Stimulated activated CD4-positive, alpha-beta T cell treated with anti-CD3 and anti-CD28 coated beads, Interleukin-1b, Interleukin-23, amount 100 ng/mL, for 24 hours (primary cell): ENCODE results near the gene CD151.
A peak's percentile ranks its signal among the peaks of the same experiment; 100 is the strongest.

Experiments
- DNase-seq, 4 experiments: peaks; one replicate each; pipeline ENCODE4 v3.0.0-alpha.2; 2020; ENCODE audit warnings: low read depth in 4 of 4, low spot score in 1 of 4

CD151 gene

GRCh38 chr11:827897-828192 lies 4.9 kb upstream of the CD151 start, which contains the start of gene CRACR2B:
TSS of gene CRACR2B (plus strand) at chr11:827919. CDS start at chr11:828608, 689 bp downstream.
- no peak for DNase-seq

DNA sequence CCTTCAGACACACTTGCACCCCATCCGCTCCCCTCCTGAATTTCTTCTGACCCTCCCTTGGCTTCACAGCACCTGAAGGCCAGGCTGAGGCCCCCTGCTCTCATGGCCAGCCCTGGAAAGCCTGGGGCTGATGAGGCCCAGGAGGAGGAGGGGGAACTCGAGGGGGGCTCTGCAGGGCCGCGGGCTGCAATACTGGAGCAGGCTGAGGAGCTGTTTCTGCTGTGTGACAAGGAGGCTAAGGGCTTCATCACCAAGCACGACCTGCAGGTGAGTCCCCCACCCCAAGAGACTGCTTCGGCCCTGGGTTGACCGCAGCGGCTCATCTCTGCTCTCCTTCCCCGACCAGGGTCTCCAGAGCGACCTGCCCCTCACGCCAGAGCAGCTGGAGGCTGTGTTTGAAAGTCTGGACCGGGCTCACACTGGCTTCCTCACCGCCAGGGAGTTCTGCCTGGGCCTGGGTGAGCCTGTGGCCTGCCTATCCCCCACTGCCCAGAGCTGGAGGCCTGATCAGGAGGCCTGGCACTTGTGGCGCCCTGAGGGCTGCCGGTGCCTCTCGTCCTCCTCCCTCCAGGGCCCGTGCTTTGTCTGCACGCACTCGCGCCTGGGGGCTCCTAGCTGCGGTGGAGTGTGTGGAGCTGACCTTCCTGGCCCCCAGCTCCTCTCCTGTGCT lies 4.1 kb upstream of the CD151 start:
- DNase-seq: no peak

- no peak for DNase-seq
Measured at GRCh38 chr11:829176-829846, 3.4 kb upstream of the CD151 start.

DNA sequence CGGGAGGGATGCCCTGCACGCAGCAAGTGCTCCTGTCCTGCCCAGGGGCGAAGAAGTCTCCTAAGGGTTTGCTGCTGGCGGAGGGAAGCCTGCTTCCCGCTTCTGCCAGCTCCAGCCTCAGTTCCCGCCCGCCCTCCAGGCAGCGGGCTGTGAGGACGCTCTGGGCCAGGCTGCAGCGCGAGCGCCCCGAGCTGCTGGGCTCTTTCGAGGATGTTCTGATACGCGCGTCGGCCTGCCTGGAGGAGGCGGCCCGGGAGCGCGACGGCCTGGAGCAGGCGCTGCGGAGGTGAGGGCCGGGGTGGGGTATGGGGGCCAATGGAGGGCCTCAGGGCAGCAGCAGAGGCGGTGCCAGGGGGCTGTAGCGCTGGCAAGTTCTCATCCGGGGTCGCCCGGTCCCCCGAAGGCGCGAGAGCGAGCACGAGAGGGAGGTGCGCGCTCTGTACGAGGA lies 2.9 kb upstream of the CD151 start:
- no peak for DNase-seq

DNA sequence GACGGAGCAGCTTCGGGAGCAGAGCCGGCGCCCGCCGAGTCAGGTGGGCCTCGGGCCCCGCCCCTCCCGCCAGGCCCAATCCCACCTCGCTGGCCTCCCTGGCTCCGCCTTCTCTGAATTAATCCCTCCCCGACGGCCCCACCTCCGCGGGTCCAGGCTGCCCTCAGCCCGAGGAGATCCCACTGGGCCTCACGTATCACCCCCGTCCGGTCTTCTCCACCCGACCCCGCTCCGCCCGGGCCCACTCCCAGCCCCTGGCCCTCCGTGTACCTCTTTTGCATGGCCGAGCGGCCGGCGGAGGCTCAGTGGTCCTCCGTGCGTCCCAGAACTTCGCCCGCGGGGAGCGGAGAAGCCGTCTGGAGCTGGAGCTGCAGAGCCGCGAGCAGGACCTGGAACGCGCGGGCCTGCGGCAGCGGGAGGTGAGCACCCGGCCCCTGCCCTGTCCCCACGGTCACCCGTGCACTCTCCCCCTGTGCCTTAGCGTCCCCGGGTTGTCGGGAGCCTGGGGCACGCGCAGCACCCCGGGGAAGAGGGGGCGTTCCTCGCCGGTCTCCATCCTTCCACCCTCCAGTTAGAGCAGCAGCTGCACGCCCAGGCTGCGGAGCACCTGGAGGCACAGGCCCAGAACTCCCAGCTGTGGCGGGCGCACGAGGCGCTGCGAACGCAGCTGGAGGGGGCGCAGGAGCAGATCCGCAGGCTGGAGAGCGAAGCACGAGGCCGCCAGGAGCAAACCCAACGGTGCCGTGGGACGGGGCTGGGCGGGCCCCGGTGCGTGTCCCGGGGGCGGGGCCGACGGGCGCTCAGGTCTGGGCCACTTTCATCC lies 2.2 kb upstream of the CD151 start:
- peak in 1 of 4 experiments; percentile 55 for DNase-seq

DNA sequence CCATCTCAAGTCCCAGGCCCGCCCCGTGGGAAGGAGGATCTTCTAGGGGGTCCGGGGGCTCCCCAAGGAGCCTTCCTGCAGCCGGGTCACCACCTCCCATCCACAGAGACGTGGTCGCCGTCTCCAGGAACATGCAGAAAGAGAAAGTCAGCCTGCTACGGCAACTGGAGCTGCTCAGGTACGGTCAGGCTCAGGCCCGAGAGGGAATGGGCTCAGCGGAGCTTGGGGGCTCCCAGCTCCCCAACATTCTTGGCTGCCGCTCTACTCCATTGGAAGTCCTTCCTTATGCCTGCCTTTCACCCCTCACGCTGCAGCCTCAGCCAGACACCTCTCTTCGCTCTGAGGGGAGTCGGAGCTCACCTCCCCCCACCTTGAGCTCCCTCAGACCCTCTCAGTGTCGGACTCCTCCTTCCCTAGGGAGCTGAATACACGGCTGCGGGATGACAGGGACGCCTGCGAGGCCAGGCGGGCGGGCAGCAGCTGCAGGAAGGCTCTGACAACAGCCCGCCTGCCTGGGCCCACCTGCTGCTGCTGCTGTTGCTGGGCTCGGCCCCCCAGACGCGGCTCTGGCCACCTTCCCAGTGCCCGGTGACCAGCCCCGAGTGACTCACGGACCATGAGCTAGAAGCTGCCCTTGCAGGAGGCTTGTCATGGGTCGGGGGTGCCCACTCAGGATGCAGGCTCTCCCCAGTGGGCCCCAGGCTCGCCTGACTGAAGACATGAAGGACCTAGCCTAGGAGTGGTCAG lies 1.5 kb upstream of the CD151 start:
- DNase-seq: no peak

GRCh38 chr11:831961-832528 lies 707 bp upstream of the CD151 start:
- no peak for DNase-seq

DNA sequence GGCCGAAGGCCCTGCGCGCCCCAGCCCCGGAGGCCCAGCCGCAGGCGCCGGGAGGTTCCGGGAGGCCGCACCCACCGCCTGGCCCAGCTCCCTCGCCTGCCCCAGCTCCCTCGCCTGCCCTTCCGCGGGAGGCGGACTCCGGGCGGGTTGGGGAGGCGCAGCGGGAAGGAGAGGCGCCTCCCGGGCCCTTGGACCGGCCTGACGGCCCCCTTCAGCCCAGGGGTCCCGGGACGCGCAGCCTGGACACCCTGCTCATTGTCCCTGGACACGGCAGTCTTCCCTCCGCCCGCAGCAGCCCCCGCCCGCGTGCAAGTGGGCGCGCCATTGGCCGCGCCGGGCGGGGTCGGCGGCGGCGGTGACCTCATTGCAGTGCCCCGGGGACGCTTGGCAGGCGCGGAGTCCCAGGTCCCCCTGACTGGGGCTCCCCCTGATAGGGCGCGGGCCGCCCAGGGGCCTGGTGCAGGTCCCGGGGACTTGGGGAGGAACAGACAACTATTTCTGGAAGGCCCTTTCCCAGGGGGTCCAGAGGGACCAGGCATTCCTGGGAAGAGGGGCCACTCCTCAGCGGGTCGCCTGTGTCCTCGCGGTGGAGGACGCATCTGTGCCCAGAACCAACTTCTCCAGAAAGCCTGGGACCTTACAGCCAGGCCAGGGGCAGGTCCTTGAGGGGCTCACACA lies 501 bp downstream of the CD151 start:
- DNase-seq: no peak

DNA sequence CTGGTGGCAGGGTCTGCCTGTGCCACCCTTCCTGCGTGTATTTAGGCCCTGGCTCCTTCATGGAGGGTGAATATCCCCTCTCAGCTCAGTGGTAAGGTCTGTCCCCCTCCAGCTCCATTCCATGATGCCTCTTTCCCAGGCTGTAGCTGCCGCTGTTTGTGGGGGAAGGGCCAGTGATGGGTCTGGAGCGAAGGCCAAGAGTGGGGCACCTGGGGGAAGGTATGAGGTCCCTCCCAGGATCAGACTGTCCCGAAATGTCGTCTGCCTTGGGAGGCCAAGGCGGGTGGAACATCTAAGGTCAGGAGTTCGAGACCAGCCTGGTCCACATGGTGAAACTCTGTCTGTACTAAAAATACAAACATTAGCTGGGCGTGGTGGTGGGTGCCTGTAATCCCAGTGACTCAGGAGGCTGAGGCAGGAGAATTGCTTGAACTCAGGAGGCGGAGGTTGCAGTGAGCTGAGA lies 1.1 kb downstream of the CD151 start:
- no peak for DNase-seq

DNA sequence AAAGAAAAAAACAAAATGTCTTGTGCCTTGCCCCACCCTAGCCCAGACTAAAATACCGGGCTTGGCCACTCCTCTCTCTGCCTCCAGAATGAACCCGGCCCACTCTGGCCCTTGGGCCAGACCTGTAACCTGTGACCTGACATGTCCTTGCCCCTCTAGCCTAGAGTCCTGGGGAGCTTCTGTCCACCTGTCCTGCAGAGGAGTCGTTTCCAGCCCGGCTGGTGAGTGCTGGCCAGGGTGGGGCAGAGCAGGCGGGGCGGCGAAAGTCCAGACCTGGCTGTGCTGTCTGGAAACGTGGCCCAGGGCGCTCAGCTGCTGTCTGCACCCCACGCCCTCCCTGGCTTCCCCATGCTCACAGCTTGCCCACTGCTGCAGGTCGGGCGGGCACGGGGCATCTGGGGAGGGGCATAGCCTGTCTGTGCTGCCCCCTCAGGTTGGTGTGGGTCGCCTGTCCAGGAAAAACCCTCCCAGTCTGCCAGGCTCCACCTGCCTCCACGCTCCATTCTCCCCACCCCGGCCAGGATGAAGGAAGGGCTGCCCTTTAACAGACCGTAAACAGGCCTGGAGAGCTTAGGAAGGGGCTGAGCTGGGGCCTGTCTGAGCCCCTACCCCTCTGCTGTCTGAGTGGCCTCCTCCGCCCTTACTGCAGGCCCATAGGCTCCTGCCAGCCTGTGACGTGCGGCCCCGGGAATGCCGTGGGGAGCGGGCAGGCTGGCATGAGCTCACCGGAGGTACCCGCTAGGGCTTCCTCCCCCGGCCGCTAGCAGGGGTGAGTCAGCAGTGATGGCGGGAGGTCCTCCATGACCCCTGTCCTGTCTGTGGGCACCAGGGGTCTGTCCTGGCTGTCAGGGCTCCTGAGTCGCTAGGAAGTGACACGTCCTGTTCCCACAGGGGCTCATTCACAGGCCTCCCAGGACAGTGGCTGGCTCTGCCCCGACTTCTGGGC lies 1.9 kb downstream of the CD151 start:
- no peak for DNase-seq

DNA sequence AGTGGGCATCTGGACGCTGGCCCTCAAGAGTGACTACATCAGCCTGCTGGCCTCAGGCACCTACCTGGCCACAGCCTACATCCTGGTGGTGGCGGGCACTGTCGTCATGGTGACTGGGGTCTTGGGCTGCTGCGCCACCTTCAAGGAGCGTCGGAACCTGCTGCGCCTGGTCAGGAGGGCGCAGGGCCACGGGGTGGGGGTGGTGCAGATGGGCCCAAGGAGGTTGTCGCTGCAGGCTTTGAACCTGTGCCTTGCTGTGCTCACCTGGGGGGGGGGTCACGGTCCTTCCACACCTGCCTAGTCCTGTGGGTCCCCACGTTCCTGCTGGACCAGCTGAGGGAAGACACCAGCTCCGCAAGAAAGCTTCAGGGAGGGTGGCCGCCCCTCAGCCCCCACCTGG lies 3.5 kb downstream of the CD151 start:
- no peak for DNase-seq

DNA sequence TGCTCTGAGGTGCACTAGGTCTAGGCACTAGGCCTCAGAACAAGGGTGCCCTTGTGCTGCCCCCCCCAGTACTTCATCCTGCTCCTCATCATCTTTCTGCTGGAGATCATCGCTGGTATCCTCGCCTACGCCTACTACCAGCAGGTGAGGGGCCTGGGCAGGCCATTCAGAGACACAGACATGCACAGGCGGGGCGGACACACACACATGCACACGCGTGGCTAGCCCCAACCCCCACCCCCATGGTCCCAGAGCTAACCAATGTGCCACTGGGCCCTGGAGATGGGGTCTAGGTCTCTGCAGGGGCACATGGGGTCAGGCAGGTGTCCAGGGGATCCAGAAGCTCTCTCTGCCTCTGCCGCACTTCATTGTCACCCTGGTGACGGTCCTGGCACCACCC lies 3.9 kb downstream of the CD151 start:
- DNase-seq: no peak

DNA sequence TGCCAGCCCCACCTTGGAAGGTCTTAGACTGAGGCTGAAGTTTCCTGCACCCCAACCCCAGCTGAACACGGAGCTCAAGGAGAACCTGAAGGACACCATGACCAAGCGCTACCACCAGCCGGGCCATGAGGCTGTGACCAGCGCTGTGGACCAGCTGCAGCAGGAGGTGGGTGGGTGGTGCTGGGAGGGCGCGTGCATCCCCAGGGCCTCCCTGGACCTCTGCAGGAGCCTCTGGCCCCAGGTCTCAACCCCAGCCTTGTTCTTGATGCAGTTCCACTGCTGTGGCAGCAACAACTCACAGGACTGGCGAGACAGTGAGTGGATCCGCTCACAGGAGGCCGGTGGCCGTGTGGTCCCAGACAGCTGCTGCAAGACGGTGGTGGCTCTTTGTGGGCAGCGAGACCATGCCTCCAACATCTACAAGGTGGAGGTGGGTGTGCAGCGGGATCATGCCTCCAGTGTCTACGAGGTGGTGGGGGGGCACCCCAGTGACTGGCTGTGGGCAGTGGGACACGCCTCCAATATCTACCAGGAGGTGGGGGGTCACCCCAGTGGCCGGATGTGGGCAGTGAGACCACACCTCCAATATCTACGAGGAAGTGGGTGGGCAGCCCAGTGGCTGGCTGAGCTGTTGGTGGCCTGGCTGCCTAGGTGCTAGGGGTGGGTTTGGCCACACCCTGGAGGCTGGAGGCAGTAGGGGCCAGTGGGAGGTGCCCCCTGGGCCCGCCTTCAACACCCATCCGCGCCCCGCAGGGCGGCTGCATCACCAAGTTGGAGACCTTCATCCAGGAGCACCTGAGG lies 4.6 kb downstream of the CD151 start:
- no peak for DNase-seq

GRCh38 chr11:837990-838307 lies 5.2 kb downstream of the CD151 start:
- DNase-seq: no peak

DNA sequence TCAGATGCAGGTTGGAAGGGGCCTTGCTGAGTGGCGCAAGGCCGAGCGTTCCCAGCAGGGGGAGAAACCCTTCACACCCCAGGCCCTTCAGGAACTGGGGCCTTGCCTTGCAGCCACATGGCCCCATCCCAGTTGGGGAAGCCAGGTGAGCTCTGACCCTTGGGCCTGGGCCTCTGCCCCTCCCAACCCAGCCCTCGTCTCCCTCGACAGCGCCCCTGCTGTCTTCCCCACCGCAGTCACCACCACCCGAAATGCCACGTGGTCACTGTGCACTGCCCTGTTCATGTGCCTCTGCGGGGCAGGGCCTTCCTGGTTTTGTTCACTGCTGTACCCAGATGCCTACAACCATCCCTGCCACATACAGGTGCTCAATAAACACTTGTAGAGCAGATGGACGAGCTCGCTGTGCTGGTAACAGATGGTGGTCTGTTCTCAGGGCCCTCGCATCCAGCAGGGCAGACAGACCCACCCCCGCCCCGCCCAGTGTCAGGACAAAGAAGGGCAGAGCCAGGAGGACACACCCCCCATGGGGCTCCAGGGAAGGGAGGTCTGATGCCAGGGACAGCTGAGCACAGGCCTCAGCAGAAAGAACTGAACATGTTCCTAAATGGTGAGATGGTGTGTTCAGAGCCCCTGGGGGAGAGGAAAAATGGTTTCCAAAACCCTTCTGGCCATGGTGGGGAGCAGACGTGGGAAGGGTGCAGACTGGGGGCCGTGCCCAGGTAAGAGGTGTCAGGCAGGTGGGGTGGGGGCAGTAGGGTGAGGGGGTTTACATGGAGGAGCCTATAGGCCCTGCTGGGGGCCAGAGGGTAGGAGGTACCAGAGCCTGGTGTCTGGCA lies 5.9 kb downstream of the CD151 start:
- no peak for DNase-seq

GRCh38 chr11:839280-839623 lies 6.5 kb downstream of the CD151 start:
- DNase-seq: no peak

DNA sequence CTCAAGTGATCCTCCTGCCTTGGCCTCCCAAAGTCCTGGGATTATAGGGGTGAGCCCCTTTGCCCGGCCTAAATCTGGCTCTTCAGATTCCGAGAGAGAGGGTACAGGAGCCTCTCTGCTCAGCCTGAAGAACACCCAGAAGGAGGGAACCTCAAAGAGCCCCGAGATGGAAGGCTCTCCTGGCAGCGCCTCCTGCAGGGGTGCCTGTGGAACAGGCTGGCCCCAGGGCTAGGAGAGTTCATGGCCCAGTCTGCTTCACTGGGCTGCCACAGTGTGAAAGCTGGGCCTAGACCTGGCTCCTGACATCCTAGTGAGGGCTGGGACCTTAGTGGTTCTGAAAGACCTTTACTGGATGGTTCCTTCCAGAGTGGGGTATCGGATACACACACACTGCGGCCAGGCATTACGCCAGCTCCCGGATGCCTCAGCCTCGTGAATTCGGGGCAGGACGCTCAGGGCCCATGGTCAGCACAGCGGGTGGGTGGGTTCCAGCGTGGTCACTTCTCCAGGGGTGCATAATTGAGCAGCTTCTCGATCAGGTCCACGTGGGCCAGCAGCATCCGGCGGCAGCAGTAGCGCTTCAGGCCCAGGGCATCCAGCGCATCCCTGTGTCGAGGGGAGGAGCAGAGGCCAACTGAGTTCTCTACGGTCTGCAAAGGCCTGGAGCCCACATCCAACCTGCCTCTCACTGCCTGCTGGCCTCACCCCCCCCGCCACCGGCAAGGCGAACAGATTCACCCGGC lies 7.3 kb downstream of the CD151 start:
- DNase-seq: no peak
